HG02642 (cell line): Measurements from ENCODE around the gene PCYT1A.

Experiments used
- ATAC-seq: cut with Tn5 transposase; IDR thresholded peaks from one replicate; pipeline ENCODE4 v1.9.1; 2021; ENCODE audit warnings: mild to moderate bottlenecking; ENCODE audit not compliant: unreplicated experiment, poor library complexity

The PCYT1A gene

DNA sequence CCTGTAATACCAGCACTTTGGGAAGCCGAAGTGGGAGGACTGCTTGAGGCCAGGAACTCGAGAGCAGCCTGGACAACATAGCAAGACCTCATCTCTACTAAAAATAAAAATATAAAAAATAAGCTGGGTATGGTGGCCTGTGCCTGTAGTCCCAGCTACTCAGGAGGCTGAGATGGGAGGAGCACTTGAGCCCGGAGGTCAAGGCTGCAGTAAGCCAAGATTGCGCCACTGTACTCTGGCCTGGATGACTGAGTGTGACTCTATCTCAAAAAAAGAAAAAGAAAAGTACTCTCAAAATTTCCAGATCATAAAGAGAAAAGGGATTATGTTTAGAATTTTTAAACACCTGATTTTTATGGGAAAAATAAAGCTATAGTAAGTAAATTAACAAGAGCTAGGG, 47.1 kb downstream of the PCYT1A start:
- no peak for ATAC-seq

- ATAC-seq = no peak
Measured at GRCh38 chr3:196238612-196239560, 48.6 kb downstream of the PCYT1A start.

- no peak for ATAC-seq
Measured at GRCh38 chr3:196237203-196237602, 50.3 kb downstream of the PCYT1A start.

GRCh38 chr3:196236223-196236622, 51.3 kb downstream of the PCYT1A start:
- ATAC-seq = no peak

DNA sequence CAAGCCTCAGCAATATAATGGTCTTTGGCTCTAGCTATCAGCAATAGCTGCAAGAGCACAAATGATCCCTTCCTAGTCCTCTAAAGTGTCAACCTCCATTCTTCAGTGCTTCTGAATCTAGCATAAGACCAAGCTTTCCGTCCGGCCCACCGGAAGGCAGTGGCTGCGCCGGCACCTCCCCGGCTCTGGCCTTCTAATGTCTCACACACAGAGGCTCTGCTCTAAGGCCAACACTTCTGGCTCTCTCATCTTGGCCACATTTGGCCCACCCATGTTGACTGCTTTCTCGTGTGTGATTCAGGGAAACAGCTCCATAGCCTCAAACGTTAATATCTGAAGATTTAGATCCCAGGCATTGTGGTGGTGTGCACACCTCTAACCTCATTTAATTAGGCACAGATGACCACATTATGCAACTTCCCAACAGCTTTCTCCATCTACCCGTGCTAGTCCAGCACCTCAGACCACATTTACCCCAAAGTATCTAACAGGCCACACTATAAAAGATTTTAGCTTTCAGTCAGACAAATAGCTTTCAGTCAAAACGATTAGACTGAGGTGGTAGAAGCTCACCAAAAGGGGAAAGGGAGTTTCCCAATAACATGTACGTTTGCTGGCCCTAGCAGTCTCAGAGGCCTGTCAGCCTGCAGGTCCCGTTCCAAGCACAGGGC, 51.9 kb downstream of the PCYT1A start:
- ATAC-seq = no peak

GRCh38 chr3:196232882-196233251, 54.7 kb downstream of the PCYT1A start:
- no peak for ATAC-seq

DNA sequence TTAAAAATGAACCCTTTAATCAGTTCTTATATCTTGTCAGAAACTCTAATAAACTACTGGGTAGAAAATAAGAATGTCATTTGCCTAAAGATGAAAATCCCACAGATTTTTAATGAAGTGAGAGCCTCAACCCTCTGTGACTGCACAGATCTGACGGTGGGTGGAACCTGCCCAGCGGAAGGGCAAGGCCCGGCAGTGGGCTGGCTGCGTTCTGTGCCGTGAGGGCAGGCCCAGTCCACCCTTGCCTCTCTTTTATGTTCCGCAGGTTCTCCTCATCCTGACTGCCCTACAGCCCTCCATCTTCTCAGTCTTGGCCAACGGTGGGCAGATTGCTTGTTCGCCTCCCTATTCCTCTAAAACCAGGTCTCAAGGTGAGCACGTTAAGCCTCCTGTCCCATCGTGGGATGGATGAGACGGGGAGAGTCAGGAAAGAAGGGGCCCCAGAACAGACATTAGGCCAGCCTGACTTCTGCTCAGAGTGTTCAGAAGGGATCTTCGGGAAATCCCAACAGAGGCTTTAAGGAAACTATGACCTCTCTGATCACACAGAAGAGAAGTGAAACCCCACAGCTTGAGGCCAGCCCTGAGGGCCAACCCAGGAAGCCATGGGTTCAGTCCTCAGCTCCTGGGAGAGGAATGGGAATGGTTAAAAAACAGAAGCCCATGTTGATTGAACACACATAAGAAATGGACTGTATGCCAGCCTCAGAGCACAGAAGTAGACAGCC, 55.2 kb downstream of the PCYT1A start:
- peak; percentile 59 for ATAC-seq

DNA sequence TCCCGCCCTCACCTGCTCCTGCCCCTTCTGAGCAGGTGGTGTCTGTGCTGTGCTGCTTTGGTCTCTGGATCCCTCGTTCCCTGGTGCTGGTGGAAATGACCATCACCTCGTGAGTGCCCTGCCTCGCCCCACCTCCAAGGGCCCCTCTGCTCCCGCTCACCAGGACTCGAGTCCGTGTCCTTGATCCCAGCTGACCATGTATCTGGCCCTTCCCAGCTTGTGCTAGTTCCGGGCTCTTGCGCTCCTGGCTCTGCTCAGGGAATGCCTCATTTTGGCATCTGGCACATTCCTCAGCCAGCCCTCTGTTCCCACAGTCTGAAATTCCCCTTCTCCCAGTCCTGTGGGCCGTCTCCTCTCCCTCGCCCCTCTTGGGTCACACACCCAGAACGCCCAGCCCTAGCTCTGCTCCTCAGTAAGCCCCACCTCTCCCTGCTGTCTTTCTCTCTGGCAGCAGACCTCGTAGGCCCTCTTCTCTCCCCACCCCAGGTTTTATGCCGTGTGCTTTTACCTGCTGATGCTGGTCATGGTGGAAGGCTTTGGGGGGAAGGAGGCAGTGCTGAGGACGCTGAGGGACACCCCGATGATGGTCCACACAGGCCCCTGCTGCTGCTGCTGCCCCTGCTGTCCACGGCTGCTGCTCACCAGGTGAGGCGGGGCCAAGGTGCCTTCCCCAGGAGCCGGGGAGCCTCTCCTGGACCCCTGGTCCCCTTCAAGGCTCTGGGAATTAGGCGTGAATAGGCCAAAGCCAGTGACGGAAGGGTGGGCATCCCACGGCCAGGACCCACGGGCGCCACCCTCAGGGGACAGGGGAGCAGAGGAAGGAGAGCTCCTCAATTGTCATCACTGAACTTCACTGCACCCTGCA, 59.7 kb downstream of the PCYT1A start:
- no peak for ATAC-seq

- ATAC-seq = no peak
Measured at GRCh38 chr3:196227121-196227561, 60.4 kb downstream of the PCYT1A start.

GRCh38 chr3:196225763-196226364, 61.7 kb downstream of the PCYT1A start:
- ATAC-seq = no peak

GRCh38 chr3:196225086-196225485, 62.4 kb downstream of the PCYT1A start:
- no peak for ATAC-seq

GRCh38 chr3:196222876-196223595, 64.5 kb downstream of the PCYT1A start:
- no peak for ATAC-seq

DNA sequence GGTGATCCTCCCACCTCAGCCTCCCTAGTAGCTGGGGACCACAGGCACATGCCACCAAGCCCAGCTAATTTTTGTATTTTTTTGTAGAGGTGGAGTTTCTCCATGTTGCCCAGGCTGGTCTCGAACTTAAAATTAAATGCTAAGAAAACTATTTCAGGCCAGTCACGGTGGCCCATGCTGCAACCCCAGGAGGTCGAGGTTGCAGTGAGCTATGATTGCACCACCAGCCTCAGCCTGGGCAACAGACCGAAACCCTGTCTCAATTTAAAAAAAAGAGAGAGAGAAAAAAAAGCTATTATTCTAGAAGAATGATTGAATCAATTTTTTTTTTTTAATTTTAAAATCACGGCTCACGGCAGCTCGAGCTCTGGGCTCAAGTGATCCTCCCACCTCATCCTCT, 66.5 kb downstream of the PCYT1A start:
- ATAC-seq = no peak

- no peak for ATAC-seq
Measured at GRCh38 chr3:196220587-196220986, 66.9 kb downstream of the PCYT1A start.

DNA sequence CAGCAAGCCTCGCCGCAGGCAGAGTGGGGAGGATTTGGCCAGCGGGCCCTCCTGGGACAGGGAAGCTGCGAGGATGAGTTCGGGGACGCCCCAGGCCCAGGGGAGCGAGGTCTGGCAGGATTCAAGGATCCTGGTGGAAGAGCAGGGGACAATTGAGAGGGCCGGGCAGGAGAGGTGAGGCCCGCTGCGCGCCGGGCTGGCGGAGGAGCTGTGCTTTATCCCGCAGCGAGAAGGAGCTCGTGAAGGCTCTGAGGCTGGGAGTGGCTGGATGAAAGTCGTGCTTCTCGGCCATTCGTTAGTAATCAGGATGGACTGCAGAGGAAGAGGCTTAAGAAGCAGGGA, 67.6 kb downstream of the PCYT1A start:
- ATAC-seq = no peak

GRCh38 chr3:196219194-196219969, 68.1 kb downstream of the PCYT1A start:
- ATAC-seq = peak; percentile 61

DNA sequence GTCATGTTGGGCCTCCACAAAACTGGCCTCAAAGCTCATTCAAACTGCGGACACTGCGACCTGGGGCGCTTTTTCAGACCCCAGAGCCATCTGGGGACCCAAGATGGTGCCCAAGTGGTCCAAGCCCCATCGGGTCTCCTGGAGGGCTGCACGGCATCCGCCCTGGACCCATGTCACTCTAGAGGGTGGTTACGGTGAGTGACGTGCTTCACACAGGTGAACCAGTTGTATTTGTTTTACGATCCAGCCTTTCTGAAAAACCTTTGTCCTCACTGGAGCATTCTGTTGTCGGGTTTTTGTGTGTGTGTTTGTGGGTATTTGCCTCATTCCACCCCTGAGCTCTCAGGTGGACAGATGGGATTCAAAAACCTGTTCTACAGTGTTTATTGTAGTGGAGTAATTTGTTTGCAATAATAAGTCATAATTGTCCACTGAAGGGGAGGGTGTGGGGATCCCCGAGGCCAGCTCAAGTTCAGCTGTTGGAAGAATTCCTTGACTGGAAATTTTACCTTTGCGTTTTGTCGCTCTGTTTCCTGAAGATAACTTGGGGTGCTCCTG, 69.3 kb downstream of the PCYT1A start:
- no peak for ATAC-seq
